GM18511 (cell line): Measurements from ENCODE around the gene ELF2.
"Not testable (repeated sequence)": the region's sequence is repeated elsewhere in the genome, so short reads cannot be mapped to it uniquely, and the experiment has no call there.

Experiments used
- ATAC-seq: cut with Tn5 transposase; IDR thresholded peaks from one replicate; pipeline ENCODE4 v1.9.1; 2021; ENCODE audit warnings: mild to moderate bottlenecking, moderate library complexity; ENCODE audit not compliant: unreplicated experiment

Gene ELF2

DNA sequence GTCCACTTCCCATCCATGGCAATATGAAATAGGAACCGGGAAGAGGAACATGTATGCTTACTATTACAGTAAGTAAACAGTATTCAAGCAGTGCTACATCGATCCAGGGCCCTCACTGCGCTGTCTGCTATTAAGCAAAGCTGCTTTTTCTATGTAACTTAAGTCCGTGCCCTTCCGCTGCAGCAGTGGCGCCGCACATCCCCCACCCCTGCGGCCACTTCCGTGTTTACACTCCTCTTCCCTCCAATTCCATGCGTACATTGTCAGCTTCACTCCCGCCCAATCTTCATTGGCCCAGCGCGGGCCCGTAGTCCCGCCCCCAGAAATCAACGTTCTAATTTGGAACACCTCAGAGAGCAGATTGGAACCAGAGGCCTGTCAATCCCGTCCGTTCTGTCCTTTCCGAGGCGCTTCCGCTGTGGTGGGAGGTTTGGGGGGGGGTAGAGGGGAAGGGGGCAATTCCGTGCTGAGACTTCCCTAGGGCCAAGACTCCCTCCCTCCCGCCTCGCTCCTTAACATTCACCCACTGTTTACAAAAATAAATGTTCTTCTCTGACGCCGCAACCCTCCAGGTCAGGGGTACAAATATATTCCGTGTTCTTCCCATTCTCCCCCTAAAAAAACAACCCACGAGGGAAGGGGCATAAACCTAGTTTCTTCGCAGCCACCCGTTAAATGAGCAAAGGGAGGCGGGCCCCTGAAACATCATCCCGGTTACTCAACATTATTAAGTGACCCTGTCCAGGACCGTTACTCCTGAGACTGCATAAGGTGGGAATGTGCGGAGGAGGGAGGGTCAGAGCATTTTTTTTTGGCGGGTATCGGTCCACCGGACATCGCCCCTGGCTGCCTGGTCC lies 94.0 kb downstream of the ELF2 start:
- ATAC-seq = peak; percentile 81

DNA sequence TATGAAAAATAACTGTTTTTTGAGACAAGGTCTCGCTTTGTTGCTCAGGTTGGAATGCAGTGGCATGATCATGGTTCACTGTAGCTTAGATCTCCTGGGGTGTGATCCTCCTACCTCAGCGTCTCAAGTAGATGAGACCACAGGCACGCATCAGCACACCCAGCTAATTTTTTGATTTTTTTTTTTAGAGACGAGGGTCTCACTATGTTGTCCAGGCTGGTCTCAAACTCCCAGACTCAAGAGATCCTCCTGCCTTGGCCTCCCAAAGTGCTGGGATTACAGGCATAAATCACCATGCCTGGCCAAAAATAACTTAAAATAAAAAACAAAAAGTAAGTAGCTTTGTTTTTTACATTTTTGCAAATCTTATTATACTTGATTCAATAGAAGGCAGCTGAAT lies 98.1 kb downstream of the ELF2 start:
- no peak for ATAC-seq

DNA sequence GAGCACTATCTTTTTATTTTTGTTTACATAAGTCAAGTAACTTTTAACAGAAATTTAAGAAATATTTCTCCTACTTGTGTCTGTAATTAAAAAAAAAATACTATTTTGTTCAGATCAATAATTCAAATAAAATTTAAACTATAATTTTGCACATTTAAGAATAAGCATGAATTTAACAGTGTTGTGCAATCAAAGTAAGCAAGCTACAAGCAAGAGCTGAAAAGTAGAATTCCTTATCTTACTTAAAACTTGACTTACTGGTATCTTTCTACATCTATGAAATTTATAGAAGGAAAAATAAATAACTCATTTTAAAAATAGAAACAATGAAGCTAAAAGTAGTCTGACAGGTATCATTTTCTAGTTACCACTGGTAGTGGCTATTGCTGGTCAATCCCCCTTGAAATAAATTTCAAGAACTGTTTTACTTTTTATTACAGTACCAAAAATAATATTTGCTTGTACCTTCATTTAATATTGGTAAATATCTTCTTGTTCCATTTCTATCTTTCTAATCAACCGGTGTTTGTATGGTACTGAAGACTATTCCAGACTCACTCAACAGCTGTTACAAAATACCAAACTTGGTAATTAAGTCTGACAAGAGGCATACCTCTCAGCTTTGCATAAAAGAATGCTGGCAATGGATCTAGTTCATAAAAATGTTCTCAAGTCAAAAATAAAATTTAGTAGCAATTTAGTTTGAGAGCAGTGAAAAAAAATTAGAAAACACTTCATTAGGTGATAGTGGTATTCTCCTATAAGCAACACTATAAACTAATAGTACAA lies 99.3 kb downstream of the ELF2 start:
- no peak for ATAC-seq

DNA sequence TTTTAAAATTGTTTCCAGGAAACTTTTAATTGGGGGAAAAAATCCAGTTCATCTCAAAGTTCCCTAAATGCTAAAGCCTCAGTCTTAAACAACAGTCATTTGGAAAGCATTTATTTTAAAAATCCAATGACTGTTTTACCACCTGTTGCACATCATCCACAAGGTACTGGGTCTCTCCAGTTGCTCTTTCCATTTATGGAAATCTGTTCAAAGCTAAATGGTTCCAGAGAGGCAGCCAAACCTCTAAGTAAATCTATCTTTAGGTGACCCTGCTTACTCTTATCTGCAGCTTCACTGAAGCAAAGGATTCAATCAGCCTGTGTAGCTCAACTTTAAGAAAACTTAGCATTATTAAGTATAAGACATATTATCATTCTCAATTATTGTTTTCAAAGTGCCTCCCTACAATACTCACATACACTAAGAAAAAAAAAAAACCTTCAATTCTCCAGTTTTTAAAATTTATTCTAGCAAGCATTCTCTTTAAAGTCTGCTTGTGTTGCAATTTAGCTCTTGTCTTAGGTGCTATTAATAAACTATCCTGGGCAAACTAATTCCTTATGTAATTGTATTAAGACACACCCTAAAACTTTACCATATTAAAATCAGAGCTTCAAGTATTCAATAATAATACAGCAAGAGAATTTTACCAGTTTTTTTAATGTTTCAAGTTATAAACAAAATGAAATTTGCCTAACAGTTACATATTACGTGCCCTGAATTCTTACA lies 100.8 kb downstream of the ELF2 start:
- no peak for ATAC-seq

DNA sequence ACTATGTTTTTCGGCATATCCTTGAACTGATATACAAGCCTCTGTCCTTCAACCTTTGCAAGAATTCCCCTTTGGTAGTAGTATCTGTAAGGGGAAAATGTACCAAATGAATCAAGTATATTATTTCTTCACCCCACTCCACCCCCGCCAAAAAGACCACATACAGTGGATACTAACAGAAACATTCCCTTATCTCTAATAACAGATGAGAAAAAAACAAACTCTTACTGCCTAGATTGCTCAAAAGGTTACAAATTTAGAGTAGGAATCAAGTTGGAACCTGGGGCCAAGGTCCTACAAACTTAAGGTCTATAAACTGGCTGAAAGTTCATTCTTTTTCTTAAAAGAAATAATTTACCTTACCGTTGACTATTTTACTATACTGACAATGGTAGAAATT lies 116.4 kb downstream of the ELF2 start:
- no peak for ATAC-seq

DNA sequence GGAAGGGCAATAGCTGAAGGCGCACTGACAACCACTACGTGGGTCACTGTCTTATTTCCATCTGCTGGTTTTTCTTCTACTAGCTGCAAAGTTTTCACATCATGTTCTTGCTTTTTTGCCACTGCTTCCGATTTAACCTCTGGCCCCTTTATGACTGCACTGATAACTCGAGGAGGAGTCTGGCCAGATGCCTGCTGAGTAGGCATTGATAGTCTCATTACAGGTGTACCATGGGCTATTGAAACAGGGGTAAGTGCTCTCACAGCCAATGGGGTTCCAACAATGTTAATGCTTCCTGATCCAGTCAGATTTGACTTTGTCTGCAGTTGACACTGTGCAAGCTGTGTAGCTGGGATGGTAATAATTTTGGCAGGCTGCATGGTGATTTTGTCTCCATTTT lies 118.0 kb downstream of the ELF2 start:
- not testable (repeated sequence) for ATAC-seq

DNA sequence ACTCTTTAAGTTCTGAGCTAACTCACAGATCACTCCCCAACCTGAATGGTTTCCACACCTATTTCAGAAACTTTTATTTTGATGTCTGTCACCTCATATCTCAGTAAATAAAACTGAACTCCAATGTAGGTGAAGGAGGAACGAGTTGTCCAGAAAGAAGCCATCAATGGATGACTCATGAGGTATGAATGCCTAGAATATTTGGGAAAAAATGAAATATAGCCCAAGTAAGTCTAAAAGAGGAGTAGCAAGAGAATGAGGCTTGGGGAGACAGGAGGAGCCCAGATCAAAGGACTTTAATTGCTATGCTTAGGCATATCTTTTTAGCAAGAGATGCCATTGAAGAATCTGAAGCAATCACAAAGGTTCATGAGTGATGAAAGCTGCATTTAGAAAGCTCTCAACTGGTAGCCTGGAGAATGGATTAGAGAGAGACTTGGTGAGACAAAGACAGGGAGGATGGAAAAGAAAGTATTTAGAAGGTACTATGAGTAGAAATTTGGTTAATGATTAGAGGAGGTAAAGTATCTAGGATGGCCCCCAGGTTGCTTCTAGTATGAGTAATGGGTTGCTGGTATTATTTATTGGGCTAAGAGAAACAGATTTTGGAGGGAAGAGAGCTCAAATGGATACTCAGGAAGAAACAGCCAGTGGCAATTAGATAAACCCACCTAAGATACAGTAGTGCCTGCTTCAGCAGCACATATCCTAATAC lies 122.1 kb downstream of the ELF2 start:
- ATAC-seq = no peak

DNA sequence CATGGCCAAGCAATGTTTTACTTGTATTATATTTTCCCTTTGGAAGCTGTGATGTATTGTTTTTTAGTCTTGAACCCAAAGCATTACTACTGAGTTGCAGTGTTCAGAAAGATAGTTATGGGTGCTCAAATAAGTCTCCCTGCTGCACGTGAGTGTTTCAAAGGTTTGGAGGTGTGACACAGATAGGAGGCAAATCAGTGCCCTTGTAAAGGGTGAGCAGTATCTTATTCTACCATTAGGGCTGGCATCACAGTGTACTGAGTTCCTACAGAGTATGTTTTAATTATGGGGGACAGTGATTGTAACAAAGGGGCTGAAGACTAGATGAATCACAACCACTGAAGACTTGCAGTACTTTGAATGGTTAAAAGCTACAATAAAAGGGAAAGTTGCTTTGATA lies 123.1 kb downstream of the ELF2 start:
- no peak for ATAC-seq

DNA sequence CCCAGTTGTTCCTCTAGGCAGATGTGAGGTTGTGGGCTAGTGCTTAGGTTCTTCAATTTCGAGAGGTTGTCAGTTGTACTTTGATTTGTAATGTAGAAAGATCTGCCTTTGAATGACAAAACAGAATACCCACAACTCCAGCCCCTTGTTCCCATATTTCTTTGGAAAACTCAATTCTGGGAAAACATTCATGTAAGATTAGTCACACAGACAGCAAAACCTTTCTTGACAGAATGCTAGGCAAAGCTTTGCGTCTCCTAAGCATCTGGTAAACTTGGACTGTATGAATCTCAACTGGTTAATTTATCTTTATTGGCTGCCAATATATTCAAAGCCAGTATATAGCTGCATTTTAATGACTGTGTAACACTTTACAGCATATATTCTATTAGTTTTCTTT lies 126.6 kb downstream of the ELF2 start:
- ATAC-seq = no peak

DNA sequence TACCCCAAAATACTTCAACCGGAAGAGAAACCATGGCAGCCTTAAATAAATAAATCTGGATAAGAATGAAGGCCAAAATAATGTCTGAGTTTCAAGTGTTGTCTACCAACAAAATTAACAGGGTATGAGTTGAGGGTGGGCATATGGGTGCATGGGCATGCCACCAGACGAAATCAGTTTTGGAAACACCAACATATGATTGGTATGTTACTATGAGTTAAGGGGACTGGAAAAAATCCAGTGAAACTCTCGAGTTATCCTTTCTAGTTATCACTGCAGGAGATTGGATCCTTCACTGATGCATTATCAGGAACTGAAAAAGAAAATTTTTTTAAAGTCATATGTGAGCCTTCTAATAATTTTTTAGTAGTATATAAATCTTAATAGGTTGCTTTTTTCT lies 129.0 kb downstream of the ELF2 start:
- no peak for ATAC-seq

DNA sequence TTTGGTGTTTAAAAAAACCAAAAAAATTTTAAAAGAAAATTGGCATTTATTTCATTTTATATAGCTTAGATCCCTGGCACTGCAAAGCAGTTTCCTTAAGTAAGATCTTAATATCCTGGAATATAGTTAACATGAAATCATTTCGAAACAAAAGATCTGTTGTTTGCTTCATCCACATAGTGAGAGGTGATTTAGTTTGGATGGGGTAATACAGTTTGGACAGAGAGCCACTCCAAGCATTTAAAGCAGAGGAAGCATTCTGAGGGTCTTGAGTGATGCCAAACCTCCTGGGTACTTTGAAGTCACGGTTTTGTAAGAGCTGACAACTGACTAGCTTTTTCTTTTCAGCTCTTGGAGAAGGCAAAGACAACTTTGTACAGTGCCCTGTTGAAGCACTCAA lies 132.7 kb downstream of the ELF2 start:
- no peak for ATAC-seq

DNA sequence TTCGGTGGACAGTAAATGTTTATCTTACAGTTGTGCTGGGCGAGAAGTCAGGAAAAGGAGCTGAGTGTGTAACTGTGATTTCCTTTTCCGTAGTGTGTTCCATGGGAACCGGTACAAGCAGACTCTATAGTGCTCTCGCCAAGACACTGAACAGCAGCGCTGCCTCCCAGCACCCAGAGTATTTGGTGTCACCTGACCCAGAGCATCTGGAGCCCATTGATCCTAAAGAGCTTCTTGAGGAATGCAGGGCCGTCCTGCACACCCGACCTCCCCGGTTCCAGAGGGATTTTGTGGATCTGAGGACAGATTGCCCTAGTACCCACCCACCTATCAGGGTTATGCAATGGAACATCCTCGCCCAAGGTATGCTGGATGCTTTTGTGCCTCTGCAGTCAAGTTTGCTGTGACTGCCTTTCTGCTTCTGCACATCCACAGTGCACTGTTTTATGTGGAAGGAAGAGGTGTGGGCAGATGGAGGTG lies 134.0 kb downstream of the ELF2 start:
- no peak for ATAC-seq

DNA sequence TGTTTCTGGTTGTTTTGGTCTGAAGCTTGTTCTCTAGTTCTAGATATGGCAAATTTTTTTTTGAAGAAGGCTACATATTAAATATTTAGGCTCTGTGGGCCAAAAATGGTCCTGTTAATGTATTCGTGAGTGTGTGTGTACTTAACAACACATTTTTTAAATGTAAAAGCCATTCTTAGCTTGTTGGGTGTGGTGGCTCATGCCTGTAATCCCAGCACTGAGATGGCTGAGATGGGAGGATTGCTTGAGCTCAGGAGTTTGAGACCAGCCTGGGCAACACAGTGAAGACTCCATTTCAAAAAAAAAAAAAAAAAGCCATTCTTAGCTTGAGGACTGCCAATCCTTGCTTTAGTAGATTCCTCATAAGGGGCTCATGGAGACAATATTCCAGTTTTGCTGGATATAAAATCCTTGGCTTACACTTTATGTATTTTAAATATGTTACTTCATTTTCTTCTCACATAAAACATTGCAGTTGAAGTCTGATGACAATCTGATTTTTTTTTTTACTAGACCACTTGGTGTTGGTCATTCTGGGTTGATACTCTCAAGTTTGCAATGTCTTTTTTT lies 138.1 kb downstream of the ELF2 start:
- ATAC-seq = no peak

DNA sequence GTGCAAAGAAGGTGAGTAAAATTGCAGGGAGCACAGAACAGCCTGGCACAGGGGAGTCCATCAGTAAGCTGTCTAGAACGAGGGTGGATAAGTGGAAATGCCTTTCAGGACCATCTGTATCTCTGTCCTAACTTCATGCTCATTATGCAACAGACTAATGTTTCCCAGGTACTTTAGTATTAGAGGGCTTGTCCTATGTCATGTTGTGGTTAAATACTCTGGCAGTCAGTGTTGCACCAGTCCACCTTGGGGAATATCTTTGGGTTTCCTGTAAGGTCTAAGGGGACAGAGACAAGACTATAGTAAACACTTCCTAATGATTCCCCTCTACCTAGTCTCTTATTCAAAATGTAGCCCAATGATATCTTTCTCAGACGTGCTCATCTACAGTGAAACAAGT lies 140.1 kb downstream of the ELF2 start:
- no peak for ATAC-seq

DNA sequence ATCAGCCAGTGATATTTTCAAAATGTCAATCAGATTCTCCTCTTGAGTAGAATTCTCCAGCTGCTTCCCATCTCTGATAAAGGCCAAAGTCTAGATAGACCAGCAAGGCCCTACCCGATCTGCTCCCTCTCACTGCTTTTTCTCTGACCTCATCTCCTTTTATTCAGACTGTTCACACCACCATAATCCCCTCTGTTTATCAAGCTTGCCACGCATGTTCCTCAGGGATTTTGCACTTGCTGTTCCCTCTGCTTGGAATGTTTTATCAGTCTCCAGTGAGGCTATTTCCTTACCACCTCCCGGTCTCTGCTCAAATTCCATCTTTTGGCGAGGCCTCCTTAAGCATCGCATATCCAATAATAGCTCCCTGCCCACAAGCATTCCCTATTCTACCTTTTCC lies 141.4 kb downstream of the ELF2 start:
- ATAC-seq = no peak

DNA sequence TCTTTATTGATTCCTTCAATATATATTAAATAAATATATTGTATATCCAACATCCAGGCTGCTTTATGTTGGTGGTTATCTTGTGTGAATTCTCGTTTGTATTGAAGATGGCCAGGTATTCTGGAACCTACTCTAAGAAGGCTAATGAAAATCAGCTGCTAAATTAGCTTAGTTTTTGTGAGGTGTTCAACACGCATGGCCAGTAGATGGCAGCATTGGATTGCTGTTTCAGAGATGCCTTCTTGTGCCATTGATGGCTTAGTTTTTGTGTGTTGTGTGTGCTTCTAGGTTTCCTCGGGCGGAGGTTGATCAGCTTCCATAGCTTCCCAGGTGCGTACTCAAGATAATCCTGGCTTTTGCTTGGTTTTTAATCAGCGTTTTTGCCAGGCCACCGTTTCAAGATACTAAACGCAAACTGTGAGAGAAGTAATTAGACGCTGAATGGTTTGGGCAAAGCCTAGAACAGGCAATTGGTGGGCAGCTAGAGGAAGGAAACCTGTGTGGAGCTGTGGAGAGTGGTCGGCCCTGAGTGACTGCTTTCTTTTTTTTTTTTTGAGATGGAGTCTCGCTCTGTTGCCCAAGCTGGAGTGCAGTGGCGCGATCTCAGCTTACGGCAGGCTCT lies 146.3 kb downstream of the ELF2 start:
- ATAC-seq = peak; percentile 78

DNA sequence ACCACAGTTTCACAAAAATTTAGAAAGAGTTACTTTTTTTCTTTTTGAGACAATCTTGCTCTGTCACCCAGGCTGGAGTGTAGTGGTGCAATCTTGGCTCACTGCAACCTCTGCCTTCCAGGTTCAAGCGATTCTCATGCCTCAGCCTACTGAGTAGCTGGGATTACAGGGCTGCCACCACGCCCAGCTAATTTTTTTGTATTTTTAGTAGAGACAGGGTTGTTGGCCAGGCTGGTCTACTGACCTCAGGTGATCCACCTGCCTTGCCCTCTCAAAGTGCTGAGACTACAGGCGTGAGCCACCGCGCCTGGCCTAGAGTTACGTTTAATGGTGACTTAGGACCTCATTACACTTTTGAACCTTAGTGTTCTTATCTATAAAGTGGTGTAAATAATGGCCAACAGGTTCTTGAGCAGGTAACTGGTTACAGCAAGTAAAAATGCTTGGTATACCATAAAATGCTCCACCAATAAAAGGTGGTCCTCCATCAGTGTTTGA lies 147.1 kb downstream of the ELF2 start:
- not testable (repeated sequence) for ATAC-seq

DNA sequence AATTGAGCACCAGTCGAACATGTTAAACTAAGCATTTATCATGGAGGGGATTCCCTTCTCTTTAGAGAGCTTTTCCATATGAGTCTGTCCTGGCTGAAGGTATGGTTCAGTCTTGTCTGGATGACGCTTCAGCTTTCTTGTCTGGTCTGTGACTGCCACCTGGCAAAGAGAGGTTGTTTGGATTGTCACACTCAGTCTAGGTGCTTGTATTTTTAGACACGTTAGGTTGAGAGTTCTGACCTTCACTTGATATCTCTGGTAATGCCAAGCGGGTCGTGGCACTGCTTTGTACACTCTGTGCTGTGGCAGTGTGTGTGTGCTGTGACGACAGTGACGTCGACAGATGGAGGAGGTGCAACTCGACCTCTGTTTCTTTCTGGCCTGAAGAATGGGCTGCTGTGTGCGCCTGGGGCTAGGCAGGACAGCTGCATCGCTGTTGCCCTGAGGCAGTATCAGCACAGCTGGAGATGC lies 148.8 kb downstream of the ELF2 start:
- no peak for ATAC-seq

DNA sequence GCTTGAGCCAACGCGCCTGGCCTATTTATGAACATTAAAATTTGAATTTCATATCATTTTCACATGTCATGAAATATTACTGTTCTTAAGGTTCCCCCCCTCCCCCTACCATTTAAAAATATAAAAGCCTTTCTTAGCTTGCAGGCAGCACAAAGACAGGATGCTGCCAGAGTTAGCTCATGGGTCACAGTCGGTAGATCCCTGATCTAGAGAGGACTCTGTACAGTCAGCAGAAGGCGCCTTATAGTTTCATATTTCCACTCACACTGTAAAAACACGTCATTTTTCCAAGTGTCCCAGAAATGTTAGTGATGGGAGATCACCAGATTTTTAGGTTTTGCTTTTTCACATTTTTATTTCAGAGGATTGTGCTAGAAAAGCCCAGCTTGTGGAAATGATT lies 149.2 kb downstream of the ELF2 start:
- ATAC-seq = no peak

DNA sequence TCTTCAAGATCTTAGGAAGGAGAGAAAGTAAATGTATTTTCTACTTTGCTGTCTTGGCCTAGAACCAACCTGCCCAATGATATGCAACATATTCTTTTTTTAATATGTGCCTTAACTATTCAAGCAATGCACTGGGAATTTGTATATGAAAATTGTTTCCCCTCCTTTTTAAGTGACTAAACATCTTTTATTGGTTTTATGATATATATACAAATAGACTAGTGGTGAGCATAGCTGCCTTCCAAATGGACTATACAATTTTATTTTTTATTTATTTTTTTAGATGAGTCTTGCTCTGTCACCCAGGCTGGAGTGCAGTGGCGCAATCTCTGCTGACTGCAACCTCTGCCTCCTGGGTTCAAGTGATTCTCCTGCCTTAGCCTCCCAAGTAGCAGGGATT lies 151.2 kb downstream of the ELF2 start:
- ATAC-seq = no peak
